ENCODE results near the gene VRTN. TPM values are rescaled to one million over a fixed set of nuclear protein-coding genes. Genes with fewer than 3 reads are reported as not detected.
"Not testable (repeated sequence)": the region's sequence is repeated elsewhere in the genome, so short reads cannot be mapped to it uniquely, and the experiment has no call there.

VRTN gene
- total RNA-seq, 1 donor from 2014 or later, result not detected

GRCh38 chr14:74348735-74349463, 628 bp downstream of the VRTN start:
- no peak for DNase-seq (ENCODE audit: low read depth, low spot score)

GRCh38 chr14:74349757-74350156, 1.5 kb downstream of the VRTN start:
- no peak for DNase-seq (ENCODE audit: low read depth, low spot score)

- DNase-seq (ENCODE audit: low read depth, low spot score), result no peak
These were observed 2.1 kb downstream of the VRTN start for GRCh38 chr14:74350211-74350927.

GRCh38 chr14:74350928-74351323, 2.7 kb downstream of the VRTN start:
- DNase-seq (ENCODE audit: low read depth, low spot score), result no peak

GRCh38 chr14:74356892-74357575, 8.8 kb downstream of the VRTN start:
- no peak for DNase-seq (ENCODE audit: low read depth, low spot score)

- no peak for DNase-seq (ENCODE audit: low read depth, low spot score)
These were observed 9.3 kb downstream of the VRTN start for GRCh38 chr14:74357585-74357984.

GRCh38 chr14:74358176-74358829, 10.0 kb downstream of the VRTN start:
- DNase-seq (ENCODE audit: low read depth, low spot score), result no peak

GRCh38 chr14:74360163-74360562, 11.9 kb downstream of the VRTN start:
- DNase-seq (ENCODE audit: low read depth, low spot score), result no peak

GRCh38 chr14:74362361-74362915, 14.2 kb downstream of the VRTN start:
- peak; percentile 24 for DNase-seq (ENCODE audit: low read depth, low spot score)

GRCh38 chr14:74364271-74364880, 16.1 kb downstream of the VRTN start:
- no peak for DNase-seq (ENCODE audit: low read depth, low spot score)

- no peak for DNase-seq (ENCODE audit: low read depth, low spot score)
These were observed 19.8 kb downstream of the VRTN start for GRCh38 chr14:74368026-74368425.

GRCh38 chr14:74368441-74368840, 20.2 kb downstream of the VRTN start:
- DNase-seq (ENCODE audit: low read depth, low spot score), result no peak

GRCh38 chr14:74377976-74378690, 29.9 kb downstream of the VRTN start:
- no peak for DNase-seq (ENCODE audit: low read depth, low spot score)

- DNase-seq (ENCODE audit: low read depth, low spot score), result no peak
These were observed 31.9 kb downstream of the VRTN start for GRCh38 chr14:74380172-74380571.

GRCh38 chr14:74380845-74381244, 32.6 kb downstream of the VRTN start:
- DNase-seq (ENCODE audit: low read depth, low spot score), result no peak

- DNase-seq (ENCODE audit: low read depth, low spot score), result not testable (repeated sequence)
These were observed 33.3 kb downstream of the VRTN start for GRCh38 chr14:74381571-74381970.

- DNase-seq (ENCODE audit: low read depth, low spot score), result no peak
These were observed 34.0 kb downstream of the VRTN start for GRCh38 chr14:74382231-74382630.

- no peak for DNase-seq (ENCODE audit: low read depth, low spot score)
These were observed 41.7 kb downstream of the VRTN start for GRCh38 chr14:74389980-74390379.

- DNase-seq (ENCODE audit: low read depth, low spot score), result not testable (repeated sequence)
These were observed 42.2 kb downstream of the VRTN start for GRCh38 chr14:74390505-74390904.

- DNase-seq (ENCODE audit: low read depth, low spot score), result no peak
These were observed 43.2 kb downstream of the VRTN start for GRCh38 chr14:74391479-74391878.
